Coronary artery (tissue), 2 donors: ENCODE measurements around the gene PACS1.
"Not testable (repeated sequence)": the region's sequence is repeated elsewhere in the genome, so short reads cannot be mapped to it uniquely, and the experiment has no call there.

ENCODE experiments used
- DNase-seq: peaks from one replicate; pipeline ENCODE4 v3.0.0-alpha.2; 2017; ENCODE audit warnings: low spot score
- H3K27ac ChIP-seq, 2 donors: fragments of 200-600 bp; sonication (generic); one replicate each; pipeline ENCODE4 v1.5.1; 2016 to 2019
- H3K4me3 ChIP-seq: fragments of 200-600 bp; sonication (generic); 2 replicates; pipeline ENCODE4 v1.5.1; 2016; ENCODE audit warnings: mild to moderate bottlenecking, moderate library complexity
- TF ChIP-seq, protein P1 (sequence below): fragments of 200-600 bp; sonication (generic); IDR thresholded peaks from one replicate; pipeline ENCODE4 v1.5.1; 2019; ENCODE audit warnings: antibody characterized with exemption

The PACS1 gene

DNA sequence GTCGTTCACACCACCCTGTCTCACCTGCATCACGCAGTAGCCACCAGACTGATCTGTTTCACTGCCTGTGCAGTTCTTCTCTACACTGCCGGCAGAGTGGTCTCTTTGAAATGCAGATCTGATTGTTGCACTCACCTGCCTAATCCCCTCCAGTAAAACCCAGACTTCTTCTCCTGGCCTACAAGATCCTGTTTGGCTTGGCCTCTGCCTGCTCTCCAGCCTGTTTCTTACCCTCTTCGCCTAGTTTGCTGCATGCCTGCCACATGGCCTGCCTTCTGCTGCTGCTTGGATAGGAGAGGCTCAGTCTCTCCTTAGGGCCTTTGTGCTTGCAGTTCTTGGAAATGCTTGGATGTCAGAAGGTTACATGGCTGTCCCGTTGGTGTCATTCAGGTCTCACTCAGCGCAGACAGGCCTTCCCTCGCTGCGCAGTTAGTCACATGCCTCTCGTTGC lies 42.0 kb downstream of the PACS1 start:
- H3K4me3 ChIP-seq = no peak overlapping the region

DNA sequence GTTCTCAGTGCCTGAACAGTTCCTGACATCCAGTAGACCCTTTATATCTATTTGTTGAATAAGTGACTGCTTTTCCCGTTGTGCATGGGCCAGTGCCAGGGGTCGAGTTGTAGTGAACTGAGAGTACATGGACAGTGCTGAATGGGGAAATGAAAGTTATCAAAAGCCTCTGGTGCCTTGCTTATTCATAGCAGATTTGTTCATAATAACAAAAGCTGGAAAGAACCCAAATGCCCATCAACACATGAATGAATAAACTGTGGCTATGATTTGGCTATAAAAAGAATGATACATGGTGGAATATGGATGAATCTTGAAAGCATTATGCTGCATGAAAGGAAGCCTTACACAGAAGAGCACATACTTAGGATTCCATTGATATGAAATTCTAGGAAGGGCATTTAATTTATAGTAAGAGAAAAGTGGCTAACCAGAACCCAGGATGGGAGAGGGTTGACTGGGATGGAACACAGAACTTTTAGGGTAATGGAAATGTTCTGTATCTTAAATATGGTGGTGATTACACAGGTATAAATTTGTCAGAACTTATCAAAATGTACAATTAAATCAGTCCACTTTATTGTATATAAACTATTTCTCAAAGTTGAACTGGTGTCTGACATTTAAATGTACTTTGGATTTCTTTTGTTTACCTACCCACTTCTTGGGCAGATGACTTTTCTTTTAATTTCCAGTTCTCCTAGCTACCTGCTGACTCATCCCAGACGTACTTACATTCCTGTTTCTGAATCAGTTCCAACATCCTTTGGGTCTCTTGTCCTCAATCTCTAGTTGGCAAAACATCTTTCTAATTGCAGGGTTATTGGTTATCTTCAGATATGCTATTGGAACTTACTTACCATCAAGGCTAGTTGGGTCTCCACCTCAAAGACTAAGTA lies 42.8 kb downstream of the PACS1 start:
- TF ChIP-seq, protein P1, sequence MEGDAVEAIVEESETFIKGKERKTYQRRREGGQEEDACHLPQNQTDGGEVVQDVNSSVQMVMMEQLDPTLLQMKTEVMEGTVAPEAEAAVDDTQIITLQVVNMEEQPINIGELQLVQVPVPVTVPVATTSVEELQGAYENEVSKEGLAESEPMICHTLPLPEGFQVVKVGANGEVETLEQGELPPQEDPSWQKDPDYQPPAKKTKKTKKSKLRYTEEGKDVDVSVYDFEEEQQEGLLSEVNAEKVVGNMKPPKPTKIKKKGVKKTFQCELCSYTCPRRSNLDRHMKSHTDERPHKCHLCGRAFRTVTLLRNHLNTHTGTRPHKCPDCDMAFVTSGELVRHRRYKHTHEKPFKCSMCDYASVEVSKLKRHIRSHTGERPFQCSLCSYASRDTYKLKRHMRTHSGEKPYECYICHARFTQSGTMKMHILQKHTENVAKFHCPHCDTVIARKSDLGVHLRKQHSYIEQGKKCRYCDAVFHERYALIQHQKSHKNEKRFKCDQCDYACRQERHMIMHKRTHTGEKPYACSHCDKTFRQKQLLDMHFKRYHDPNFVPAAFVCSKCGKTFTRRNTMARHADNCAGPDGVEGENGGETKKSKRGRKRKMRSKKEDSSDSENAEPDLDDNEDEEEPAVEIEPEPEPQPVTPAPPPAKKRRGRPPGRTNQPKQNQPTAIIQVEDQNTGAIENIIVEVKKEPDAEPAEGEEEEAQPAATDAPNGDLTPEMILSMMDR = no peak
- Histone ChIP-seq H3K27ac (no peak overlapping the region), H3K4me3 (no peak overlapping the region)
- no peak for DNase-seq

More for the DNA sequence above, 42.0 kb downstream of the PACS1 start:
- H3K27ac ChIP-seq = no peak overlapping the region
- DNase-seq = no peak
- TF ChIP-seq, protein P1 = no peak

DNA sequence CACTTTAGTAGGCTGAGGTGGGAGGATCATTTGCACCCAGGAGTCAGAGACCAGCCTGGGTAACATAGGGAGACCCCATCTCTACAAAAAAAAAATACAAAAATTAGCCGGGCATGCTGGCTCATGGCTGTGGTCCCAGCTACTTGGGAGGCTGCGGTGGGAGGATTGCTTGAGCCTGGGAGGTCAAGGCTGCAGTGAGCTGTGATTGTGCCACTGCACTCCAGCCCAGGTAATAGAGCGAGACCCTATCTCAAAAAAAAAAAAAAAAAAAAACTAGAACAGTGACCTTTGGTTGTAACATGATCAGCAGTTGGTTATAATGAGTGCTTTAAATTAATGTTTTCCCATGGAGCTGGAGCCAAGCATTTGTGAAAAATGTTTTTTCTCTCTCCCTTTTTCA lies 44.9 kb downstream of the PACS1 start:
- H3K27ac ChIP-seq, DNase-seq, H3K4me3 ChIP-seq: not testable (repeated sequence)

DNA sequence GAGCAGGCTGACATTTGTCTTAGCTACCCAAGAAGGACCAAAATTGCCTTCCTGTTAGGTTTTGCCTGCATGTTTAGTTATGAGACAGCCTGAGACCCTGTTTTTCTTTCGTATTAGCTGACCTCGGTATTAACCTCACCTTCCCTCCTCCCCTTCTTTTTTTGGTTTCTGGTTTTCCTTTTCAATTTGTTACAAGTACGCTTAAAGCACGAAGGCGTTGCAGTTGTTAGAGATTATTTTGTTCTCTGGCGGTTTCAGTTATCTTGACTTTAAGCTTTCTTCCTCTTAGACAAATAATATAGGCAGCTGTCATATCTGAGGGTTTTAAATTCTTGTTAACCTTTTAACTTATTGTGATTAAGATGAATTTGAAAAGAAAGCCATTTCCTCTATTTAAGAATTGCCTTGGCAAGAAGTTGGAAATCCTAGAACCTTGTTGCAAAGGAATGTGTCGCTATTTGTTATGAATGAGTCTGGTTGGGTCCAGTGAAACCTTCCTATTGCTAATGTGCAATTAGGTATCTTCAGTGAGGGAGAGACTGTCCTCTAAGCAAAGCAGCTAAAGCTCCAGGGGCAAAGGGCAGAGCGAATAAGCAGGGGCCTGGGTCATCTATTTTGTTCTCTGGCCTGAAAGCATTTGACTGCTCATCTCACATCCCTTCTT lies 45.7 kb downstream of the PACS1 start:
- Histone ChIP-seq H3K27ac (no peak overlapping the region), H3K4me3 (no peak overlapping the region)
- DNase-seq = no peak
- TF ChIP-seq, protein P1 = no peak

DNA sequence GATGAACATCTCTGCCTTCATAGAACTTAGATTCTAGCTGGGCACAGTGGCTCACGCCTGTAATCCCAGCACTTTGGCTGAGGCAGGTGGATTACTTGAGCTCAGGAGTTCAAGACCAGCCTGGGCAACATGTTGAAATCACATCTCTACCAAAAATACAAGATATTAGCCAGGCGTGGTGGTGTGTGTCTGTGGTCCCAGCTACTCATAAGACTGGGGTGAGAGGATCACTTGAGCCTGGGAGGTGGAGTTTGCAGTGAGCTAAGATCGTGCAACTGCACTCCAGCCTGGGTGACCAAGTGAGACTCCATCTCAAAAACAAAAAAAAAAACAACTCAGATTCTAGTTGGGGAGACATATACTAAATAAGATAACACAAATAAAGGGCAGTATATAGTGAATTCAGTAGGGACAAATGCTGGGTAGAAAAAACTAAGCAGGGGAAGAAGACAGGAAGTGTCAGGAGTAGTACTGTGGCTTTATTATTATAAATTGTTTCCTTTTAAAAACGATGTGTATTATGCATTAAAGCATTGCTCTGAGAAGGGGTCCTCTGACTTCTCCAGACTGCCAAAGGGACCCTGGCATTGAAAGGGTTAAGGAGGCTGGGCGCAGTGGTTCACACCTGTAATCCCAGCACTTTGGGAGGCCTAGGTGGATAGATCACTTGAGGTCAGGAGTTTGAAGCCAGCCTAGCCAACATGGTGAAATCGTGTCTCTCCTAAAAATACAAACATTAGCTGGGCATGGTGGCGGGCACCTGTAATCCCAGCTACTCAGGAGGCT lies 46.7 kb downstream of the PACS1 start:
- H3K27ac ChIP-seq = no peak overlapping the region

DNA sequence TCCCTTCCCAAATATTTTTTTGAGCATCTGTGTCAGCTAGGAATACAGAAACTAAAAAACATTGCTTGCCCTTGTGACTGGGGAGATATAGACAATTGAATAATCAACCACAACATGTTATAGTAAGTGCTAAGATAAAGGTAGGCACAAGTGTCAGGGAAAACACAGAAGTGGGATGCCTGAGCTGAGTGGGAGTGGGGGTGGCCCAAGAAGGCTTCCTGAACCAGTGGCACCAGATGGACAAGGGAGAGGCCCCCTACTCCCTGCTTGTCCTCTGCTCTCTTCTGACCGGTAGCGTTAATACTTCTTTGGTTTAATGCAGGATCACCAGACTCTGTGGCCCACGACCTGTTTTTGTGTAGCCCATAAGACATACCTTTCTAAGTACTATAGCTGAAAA lies 48.8 kb downstream of the PACS1 start:
- DNase-seq = no peak
- Histone ChIP-seq H3K4me3 (no peak overlapping the region), H3K27ac (peak overlapping the region in 1 of 2 donors; percentile 75)
- TF ChIP-seq, protein P1 = no peak

More for the DNA sequence above, 46.7 kb downstream of the PACS1 start:
- no peak for DNase-seq
- H3K4me3 ChIP-seq = no peak overlapping the region
- TF ChIP-seq, protein P1 = no peak
